Parathyroid adenoma (tissue), 2 donors: Measurements from ENCODE around the gene HOXC11.

ENCODE experiments used
- H2AFZ ChIP-seq: fragments of 300-600 bp; sonication (generic); one replicate; pipeline ENCODE4 v1.7.0; 2017; ENCODE audit warnings: antibody characterized with exemption, mild to moderate bottlenecking
- H3K27ac ChIP-seq: fragments of 300-600 bp; sonication (generic); one replicate; pipeline ENCODE4 v1.7.0; 2017
- H3K27me3 ChIP-seq: fragments of 300-600 bp; sonication (generic); one replicate; pipeline ENCODE4 v1.7.0; 2017; ENCODE audit warnings: low read length; ENCODE audit not compliant: control insufficient read depth, insufficient read depth
- H3K36me3 ChIP-seq: fragments of 300-600 bp; sonication (generic); one replicate; pipeline ENCODE4 v1.7.0; 2017; ENCODE audit warnings: low read length; ENCODE audit not compliant: control insufficient read depth, insufficient read depth
- H3K4me1 ChIP-seq: fragments of 300-600 bp; sonication (generic); one replicate; pipeline ENCODE4 v1.7.0; 2017; ENCODE audit warnings: control low read depth
- H3K4me2 ChIP-seq: fragments of 300-600 bp; sonication (generic); one replicate; pipeline ENCODE4 v1.7.0; 2017; ENCODE audit warnings: low read length
- H3K4me3 ChIP-seq: fragments of 300-600 bp; sonication (generic); one replicate; pipeline ENCODE4 v1.7.0; 2017; ENCODE audit warnings: low read depth, low read length
- H3K79me2 ChIP-seq: fragments of 300-600 bp; sonication (generic); one replicate; pipeline ENCODE4 v1.7.0; 2017; ENCODE audit warnings: control low read depth
- H3K9ac ChIP-seq: fragments of 300-600 bp; sonication (generic); one replicate; pipeline ENCODE4 v1.7.0; 2017; ENCODE audit warnings: mild to moderate bottlenecking
- H3K9me3 ChIP-seq: fragments of 300-600 bp; sonication (generic); one replicate; pipeline ENCODE4 v1.7.0; 2017; ENCODE audit warnings: low read length; ENCODE audit not compliant: control insufficient read depth
- CTCF ChIP-seq: fragments of 300-600 bp; sonication (generic); IDR thresholded peaks from one replicate; pipeline ENCODE4 v1.7.0; 2017; ENCODE audit warnings: antibody characterized with exemption, mild to moderate bottlenecking
- donor health status: primary hyperparathyroidism.

HOXC11 gene

GRCh38 chr12:53951577-53952334 is 21.2 kb upstream of the HOXC11 start:
- H3K9me3 ChIP-seq = no peaks in the 10 kb centered on the region
- H3K79me2 ChIP-seq = no peaks in the 10 kb centered on the region
- H3K9ac ChIP-seq = no peak overlapping the region
- H3K4me3 ChIP-seq = no peak overlapping the region
- no peak overlapping the region for H3K4me2 ChIP-seq
- no peak for TF ChIP-seq CTCF
- peaks cover 27% of the 10 kb centered on the region for H3K27me3 ChIP-seq
- no peaks in the 10 kb centered on the region for H3K36me3 ChIP-seq
- no peak overlapping the region for H2AFZ ChIP-seq
- no peaks in the 10 kb centered on the region for H3K4me1 ChIP-seq
- no peak overlapping the region for H3K27ac ChIP-seq

GRCh38 chr12:53952335-53952694 is 20.6 kb upstream of the HOXC11 start:
- no peak overlapping the region for H3K4me2 ChIP-seq

GRCh38 chr12:53952871-53953734 is 19.8 kb upstream of the HOXC11 start:
- no peaks in the 10 kb centered on the region for H3K36me3 ChIP-seq
- H3K27me3 ChIP-seq = peaks cover 27% of the 10 kb centered on the region
- TF ChIP-seq CTCF = no peak
- H3K27ac ChIP-seq = no peak overlapping the region
- H3K4me3 ChIP-seq = no peak overlapping the region
- H3K79me2 ChIP-seq = no peaks in the 10 kb centered on the region
- no peak overlapping the region for H3K4me2 ChIP-seq
- H3K9me3 ChIP-seq = no peaks in the 10 kb centered on the region
- no peaks in the 10 kb centered on the region for H3K4me1 ChIP-seq
- H3K9ac ChIP-seq = no peak overlapping the region
- no peak overlapping the region for H2AFZ ChIP-seq

More at GRCh38 chr12:53952335-53952694, 20.6 kb upstream of the HOXC11 start:
- Histone ChIP-seq H2AFZ (no peak overlapping the region), H3K27me3 (peaks cover 27% of the 10 kb centered on the region), H3K9me3 (no peaks in the 10 kb centered on the region), H3K4me3 (no peak overlapping the region), H3K4me1 (no peaks in the 10 kb centered on the region), H3K79me2 (no peaks in the 10 kb centered on the region), H3K27ac (no peak overlapping the region), H3K36me3 (no peaks in the 10 kb centered on the region), H3K9ac (no peak overlapping the region)
- no peak for TF ChIP-seq CTCF

- no peak overlapping the region for H3K27ac ChIP-seq
- H3K4me3 ChIP-seq = no peak overlapping the region
- no peak overlapping the region for H2AFZ ChIP-seq
- TF ChIP-seq CTCF = no peak
- peaks cover 30% of the 10 kb centered on the region for H3K27me3 ChIP-seq
- H3K9ac ChIP-seq = no peak overlapping the region
- H3K79me2 ChIP-seq = no peaks in the 10 kb centered on the region
- H3K4me1 ChIP-seq = no peaks in the 10 kb centered on the region
- H3K4me2 ChIP-seq = no peak overlapping the region
- no peaks in the 10 kb centered on the region for H3K36me3 ChIP-seq
- no peaks in the 10 kb centered on the region for H3K9me3 ChIP-seq
Measured at GRCh38 chr12:53953831-53954693, 18.9 kb upstream of the HOXC11 start.
